K562 (cell line): ENCODE results near the gene EEF1A1. TPM values are rescaled to one million over a fixed set of nuclear protein-coding genes. Genes with fewer than 3 reads are reported as not detected.

Source experiments
- BHLHE40 ChIP-seq: IDR thresholded peaks from 2 replicates; pipeline ENCODE4 v1.6.1; 2011; ENCODE audit warnings: low read length, improper control_type of control experiment
- CHAMP1 ChIP-seq: fragments of 450-650 bp; IDR thresholded peaks from 2 replicates; pipeline ENCODE4 v1.6.1; 2016; ENCODE audit warnings: mild to moderate bottlenecking
- DEAF1 ChIP-seq: fragments of 450-650 bp; formaldehyde crosslinking; IDR thresholded peaks from 2 replicates; pipeline ENCODE4 v1.4.0; 2020; ENCODE audit warnings: mild to moderate bottlenecking, moderate library complexity
- E4F1 ChIP-seq: fragments of 250-450 bp; sonication (Bioruptor Pico); IDR thresholded peaks from 2 replicates; pipeline ENCODE4 v1.5.0; 2021; ENCODE audit warnings: mild to moderate bottlenecking, borderline replicate concordance
- KDM5B ChIP-seq: fragments of 200-600 bp; sonication (generic); IDR thresholded peaks from 2 replicates; pipeline ENCODE4 v1.6.1; 2012; ENCODE audit warnings: low read depth, mild to moderate bottlenecking, moderate library complexity, low read length, control low read depth, inconsistent platforms; ENCODE audit not compliant: insufficient replicate concordance
- ZEB2 ChIP-seq: fragments of 450-650 bp; IDR thresholded peaks from 2 replicates; pipeline ENCODE4 v1.6.1; 2016
- ZNF707 ChIP-seq: fragments of 250-450 bp; sonication (Bioruptor Pico); conservative IDR thresholded peaks from 2 replicates; pipeline ENCODE4 v1.8.0; 2022; ENCODE audit warnings: inconsistent platforms, mild to moderate bottlenecking, moderate library complexity
- polyA plus RNA-seq, 8 experiments: library from polyadenylated mRNA; depleted of rRNA in 4 of 8; stranded (reverse) in 5 of 8; unstranded in 3 of 8; fragments of >200 nt; fragmentation: Nextera tagmentation in 2 of 8; fragmentation: Illumina TruSeq in 1 of 8; extraction: Ambion mirVana in 2 of 8; extraction: Trizol in 1 of 8; gene quantifications; 2 replicates each; pipeline versions ENCODE4 v1.2.1 to v1.2.3, GENCODE V29; 2011 to 2014; ENCODE audit warnings: inconsistent platforms in 1 of 8, missing spikeins in 1 of 8
- total RNA-seq, 7 experiments: library from RNA; depleted of rRNA in 6 of 7; stranded (reverse); fragments of >200 nt in 6 of 7; fragmentation: Illumina TruSeq in 2 of 7; extraction: Trizol in 2 of 7; gene quantifications; 2 replicates each; pipeline versions ENCODE4 v1.2.1 to v1.2.3, GENCODE V29; 2011 to 2021; ENCODE audit warnings: low replicate concordance in 1 of 7
- TF ChIP-seq, protein P1 (sequence below): fragments of 450-650 bp; IDR thresholded peaks from 2 replicates; pipeline ENCODE4 v1.6.1; 2018; ENCODE audit not compliant: partially characterized antibody
- TF ChIP-seq, protein P2 (sequence below): fragments of 200-800 bp; sonication (Bioruptor generic); IDR thresholded peaks from 2 replicates; pipeline ENCODE4 v1.6.1; 2016; ENCODE audit warnings: missing genetic modification characterization, missing compliant biosample characterization

EEF1A1 gene
- total and polyA plus RNA-seq, 9 of the 15 experiments (the other 6 are each of a cell fraction or from before 2014, with no cell fraction given) = 6,453 to 17,323 (median 11,082) TPM

- no peak for TF ChIP-seq E4F1 (CRISPR knock-in tag)
- no peak for TF ChIP-seq ZNF707 (CRISPR knock-in tag)
- TF ChIP-seq BHLHE40 = peak; percentile 72
- no peak for TF ChIP-seq DEAF1 (CRISPR knock-in tag)
- TF ChIP-seq, protein P1, sequence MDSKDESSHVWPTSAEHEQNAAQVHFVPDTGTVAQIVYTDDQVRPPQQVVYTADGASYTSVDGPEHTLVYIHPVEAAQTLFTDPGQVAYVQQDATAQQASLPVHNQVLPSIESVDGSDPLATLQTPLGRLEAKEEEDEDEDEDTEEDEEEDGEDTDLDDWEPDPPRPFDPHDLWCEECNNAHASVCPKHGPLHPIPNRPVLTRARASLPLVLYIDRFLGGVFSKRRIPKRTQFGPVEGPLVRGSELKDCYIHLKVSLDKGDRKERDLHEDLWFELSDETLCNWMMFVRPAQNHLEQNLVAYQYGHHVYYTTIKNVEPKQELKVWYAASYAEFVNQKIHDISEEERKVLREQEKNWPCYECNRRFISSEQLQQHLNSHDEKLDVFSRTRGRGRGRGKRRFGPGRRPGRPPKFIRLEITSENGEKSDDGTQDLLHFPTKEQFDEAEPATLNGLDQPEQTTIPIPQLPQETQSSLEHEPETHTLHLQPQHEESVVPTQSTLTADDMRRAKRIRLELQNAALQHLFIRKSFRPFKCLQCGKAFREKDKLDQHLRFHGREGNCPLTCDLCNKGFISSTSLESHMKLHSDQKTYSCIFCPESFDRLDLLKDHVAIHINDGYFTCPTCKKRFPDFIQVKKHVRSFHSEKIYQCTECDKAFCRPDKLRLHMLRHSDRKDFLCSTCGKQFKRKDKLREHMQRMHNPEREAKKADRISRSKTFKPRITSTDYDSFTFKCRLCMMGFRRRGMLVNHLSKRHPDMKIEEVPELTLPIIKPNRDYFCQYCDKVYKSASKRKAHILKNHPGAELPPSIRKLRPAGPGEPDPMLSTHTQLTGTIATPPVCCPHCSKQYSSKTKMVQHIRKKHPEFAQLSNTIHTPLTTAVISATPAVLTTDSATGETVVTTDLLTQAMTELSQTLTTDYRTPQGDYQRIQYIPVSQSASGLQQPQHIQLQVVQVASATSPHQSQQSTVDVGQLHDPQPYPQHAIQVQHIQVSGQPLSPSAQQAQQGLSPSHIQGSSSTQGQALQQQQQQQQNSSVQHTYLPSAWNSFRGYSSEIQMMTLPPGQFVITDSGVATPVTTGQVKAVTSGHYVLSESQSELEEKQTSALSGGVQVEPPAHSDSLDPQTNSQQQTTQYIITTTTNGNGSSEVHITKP = peak; percentile 56
- TF ChIP-seq ZEB2 = 0 out of 2 replicates have a peak, but pooled peaks have one; percentile 53
- TF ChIP-seq, protein P2, sequence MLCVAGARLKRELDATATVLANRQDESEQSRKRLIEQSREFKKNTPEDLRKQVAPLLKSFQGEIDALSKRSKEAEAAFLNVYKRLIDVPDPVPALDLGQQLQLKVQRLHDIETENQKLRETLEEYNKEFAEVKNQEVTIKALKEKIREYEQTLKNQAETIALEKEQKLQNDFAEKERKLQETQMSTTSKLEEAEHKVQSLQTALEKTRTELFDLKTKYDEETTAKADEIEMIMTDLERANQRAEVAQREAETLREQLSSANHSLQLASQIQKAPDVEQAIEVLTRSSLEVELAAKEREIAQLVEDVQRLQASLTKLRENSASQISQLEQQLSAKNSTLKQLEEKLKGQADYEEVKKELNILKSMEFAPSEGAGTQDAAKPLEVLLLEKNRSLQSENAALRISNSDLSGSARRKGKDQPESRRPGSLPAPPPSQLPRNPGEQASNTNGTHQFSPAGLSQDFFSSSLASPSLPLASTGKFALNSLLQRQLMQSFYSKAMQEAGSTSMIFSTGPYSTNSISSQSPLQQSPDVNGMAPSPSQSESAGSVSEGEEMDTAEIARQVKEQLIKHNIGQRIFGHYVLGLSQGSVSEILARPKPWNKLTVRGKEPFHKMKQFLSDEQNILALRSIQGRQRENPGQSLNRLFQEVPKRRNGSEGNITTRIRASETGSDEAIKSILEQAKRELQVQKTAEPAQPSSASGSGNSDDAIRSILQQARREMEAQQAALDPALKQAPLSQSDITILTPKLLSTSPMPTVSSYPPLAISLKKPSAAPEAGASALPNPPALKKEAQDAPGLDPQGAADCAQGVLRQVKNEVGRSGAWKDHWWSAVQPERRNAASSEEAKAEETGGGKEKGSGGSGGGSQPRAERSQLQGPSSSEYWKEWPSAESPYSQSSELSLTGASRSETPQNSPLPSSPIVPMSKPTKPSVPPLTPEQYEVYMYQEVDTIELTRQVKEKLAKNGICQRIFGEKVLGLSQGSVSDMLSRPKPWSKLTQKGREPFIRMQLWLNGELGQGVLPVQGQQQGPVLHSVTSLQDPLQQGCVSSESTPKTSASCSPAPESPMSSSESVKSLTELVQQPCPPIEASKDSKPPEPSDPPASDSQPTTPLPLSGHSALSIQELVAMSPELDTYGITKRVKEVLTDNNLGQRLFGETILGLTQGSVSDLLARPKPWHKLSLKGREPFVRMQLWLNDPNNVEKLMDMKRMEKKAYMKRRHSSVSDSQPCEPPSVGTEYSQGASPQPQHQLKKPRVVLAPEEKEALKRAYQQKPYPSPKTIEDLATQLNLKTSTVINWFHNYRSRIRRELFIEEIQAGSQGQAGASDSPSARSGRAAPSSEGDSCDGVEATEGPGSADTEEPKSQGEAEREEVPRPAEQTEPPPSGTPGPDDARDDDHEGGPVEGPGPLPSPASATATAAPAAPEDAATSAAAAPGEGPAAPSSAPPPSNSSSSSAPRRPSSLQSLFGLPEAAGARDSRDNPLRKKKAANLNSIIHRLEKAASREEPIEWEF (CRISPR knock-in tag) = no peak
- peak; percentile 85 for TF ChIP-seq KDM5B
- 0 out of 2 replicates have a peak, but pooled peaks have one; percentile 15 for TF ChIP-seq CHAMP1
Measured at GRCh38 chr6:73523434-73524123, 2.7 kb upstream of the EEF1A1 start (continued).
